ENCODE measurements around the gene ZNF839.

GRCh38 chr14:102346645-102347044 lies 27.1 kb downstream of the ZNF839 start:
- no peak for TF ChIP-seq EZH2 (IDR thresholded peaks at IDR 0.05; ENCODE audit: borderline replicate concordance)
- TF ChIP-seq CTCF (IDR thresholded peaks at IDR 0.05; ENCODE audit: poor library complexity) = no peak
